ENCODE results near the gene DIPK1A. TPM values are rescaled to one million over a fixed set of nuclear protein-coding genes. Genes with fewer than 3 reads are reported as not detected.

DIPK1A gene
- total and polyA plus RNA-seq, 5 donors: 4.4 to 10.1 (median 8.3) TPM

DNA sequence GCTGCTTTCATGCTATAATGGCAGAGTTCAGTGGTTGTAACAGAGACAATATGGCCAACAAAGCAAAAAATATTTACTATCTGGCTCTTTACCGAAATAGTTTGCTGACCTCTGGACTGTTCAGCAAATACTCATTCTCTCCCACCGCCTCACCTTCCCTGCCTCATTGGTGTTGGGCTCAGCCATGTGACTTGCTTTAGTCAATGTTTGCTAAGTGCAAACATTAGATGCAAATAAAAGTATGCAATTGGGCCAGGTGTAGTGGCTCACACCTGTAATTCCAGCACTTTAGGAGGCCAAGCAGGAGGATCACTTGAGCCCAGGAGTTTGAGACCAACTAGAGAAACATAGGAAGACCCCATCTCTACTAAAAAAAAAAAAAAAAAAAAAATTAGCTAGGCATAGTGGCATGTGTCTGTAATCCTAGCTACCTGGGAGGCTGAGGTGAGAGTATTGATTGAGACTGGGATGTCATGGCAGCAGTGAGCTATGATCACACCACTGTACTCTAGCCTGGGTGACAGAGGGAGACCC is 74.3 kb downstream of the DIPK1A start:
- no peak for DNase-seq
- WGBS: 95% methylated on average over 2 of the region's 2 CpGs
- no peaks in the 10 kb centered on the region for H3K4me1 ChIP-seq (ENCODE audit: control insufficient read depth, insufficient read depth, low read length)
- H3K4me3 ChIP-seq (ENCODE audit: low read length): no peak overlapping the region
- no peaks in the 10 kb centered on the region for H3K27me3 ChIP-seq (ENCODE audit: control insufficient read depth, insufficient read depth)
- intact Hi-C loops (cut with DNase I): no loop called here
- no peaks in the 10 kb centered on the region for H3K9me3 ChIP-seq (ENCODE audit: control insufficient read depth, low read length)
- no peak for ATAC-seq
- no peak overlapping the region for H3K27ac ChIP-seq (ENCODE audit: low read length)

DNA sequence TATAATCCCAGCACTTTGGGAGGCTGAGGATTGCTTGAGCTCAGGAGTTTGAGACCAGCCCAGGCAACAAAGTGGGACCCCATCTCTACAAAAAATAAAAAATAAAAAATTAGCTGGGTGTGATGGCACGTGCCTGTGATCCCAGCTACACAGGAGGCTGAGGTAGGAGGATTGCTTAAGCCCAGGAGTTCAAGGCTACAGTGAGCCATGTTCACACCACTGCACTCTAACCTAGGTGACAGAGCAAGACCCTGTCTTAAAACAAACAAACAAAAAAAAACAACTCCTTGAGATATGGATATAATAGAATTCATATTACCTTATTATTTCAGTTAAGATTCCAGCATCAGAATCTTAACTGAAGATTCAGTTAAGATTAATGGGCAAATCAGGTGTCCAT is 77.1 kb downstream of the DIPK1A start:
- H3K4me3 ChIP-seq (ENCODE audit: low read length): no peak overlapping the region
- DNase-seq: no peak
- no peak for ATAC-seq
- no peak overlapping the region for H3K27ac ChIP-seq (ENCODE audit: low read length)
- WGBS: 92% methylated on average over 1 of the region's 1 CpG
- intact Hi-C loops (cut with DNase I): no loop called here
- H3K9me3 ChIP-seq (ENCODE audit: control insufficient read depth, low read length): no peaks in the 10 kb centered on the region
- H3K27me3 ChIP-seq (ENCODE audit: control insufficient read depth, insufficient read depth): no peaks in the 10 kb centered on the region
- H3K4me1 ChIP-seq (ENCODE audit: control insufficient read depth, insufficient read depth, low read length): no peaks in the 10 kb centered on the region

- Histone ChIP-seq H3K9me3 (ENCODE audit: control insufficient read depth, low read length) (no peaks in the 10 kb centered on the region), H3K27ac (ENCODE audit: low read length) (no peak overlapping the region)
- DNase-seq: no peak
Measured at GRCh38 chr1:92883297-92883696, 78.0 kb downstream of the DIPK1A start.

GRCh38 chr1:92882819-92883218 is 78.4 kb downstream of the DIPK1A start:
- 45% methylated on average over 1 of the region's 1 CpG for WGBS
- no peak overlapping the region for H3K4me3 ChIP-seq (ENCODE audit: low read length)
- H3K9me3 ChIP-seq (ENCODE audit: control insufficient read depth, low read length): no peaks in the 10 kb centered on the region
- intact Hi-C loops (cut with DNase I): no loop called here
- no peak overlapping the region for H3K27ac ChIP-seq (ENCODE audit: low read length)
- no peaks in the 10 kb centered on the region for H3K27me3 ChIP-seq (ENCODE audit: control insufficient read depth, insufficient read depth)
- DNase-seq (no peak), ATAC-seq (no peak)
- no peaks in the 10 kb centered on the region for H3K4me1 ChIP-seq (ENCODE audit: control insufficient read depth, insufficient read depth, low read length)

More at GRCh38 chr1:92883297-92883696, 78.0 kb downstream of the DIPK1A start:
- H3K4me1 ChIP-seq (ENCODE audit: control insufficient read depth, insufficient read depth, low read length): no peaks in the 10 kb centered on the region
- no peaks in the 10 kb centered on the region for H3K27me3 ChIP-seq (ENCODE audit: control insufficient read depth, insufficient read depth)
- intact Hi-C loops (cut with DNase I): no loop called here
- no peak for ATAC-seq
- H3K4me3 ChIP-seq (ENCODE audit: low read length): no peak overlapping the region

DNA sequence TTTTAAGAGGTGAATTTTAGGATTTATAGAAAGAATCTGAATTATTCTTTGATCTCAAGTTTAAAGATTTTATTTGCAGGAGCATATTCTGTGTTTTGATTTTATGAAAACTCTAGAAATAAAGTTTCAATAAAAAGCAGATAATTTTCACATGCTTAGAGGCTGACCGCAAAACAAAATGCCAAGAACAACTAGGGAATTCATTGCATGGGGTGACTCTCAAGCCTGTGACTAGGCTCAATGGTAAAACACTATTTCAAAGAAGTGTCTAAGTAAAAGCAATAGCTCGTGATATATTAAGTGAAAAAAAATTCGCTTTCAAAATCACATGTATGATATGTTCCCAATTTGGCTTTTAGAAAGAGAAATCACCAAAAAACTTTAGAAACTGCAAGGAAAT is 79.9 kb downstream of the DIPK1A start:
- ATAC-seq (no peak), DNase-seq (no peak)
- intact Hi-C loops (cut with DNase I): no loop called here
- H3K27ac ChIP-seq (ENCODE audit: low read length): no peak overlapping the region
- no peaks in the 10 kb centered on the region for H3K9me3 ChIP-seq (ENCODE audit: control insufficient read depth, low read length)
- H3K4me3 ChIP-seq (ENCODE audit: low read length): no peak overlapping the region
- 82% methylated on average over 3 of the region's 3 CpGs for WGBS
- H3K4me1 ChIP-seq (ENCODE audit: control insufficient read depth, insufficient read depth, low read length): no peaks in the 10 kb centered on the region
- H3K27me3 ChIP-seq (ENCODE audit: control insufficient read depth, insufficient read depth): no peaks in the 10 kb centered on the region

DNA sequence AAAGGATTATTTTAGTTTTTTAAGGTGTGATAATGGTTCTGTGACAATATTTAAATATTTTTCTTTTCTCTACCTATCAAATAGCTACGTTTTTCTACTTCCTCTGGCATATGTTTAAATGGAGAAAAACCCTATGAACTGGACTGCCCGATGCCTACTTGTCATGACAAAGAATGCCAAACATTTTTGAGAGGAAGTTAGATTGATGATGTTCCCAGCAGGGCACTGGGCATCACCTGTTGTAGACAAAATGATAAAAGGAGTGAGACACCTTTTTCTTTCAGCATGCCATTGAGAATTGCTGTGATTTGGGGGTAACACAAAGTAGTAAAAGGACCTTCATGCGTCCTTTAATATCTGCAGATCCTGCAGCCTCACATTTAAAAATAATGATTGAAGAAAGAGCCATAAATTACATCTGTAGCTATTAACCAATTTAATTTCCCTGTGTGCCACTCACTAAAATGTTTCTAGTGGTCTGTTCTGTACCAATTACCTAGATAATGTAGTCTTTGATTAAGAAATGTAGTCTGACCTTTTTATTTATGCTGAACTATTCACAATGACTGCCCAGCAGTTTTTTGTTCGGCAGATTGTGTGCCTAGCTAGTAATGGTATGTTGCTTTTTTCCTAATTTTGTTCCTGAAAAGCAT is 81.8 kb downstream of the DIPK1A start:
- no peak for ATAC-seq
- 81% methylated on average over 4 of the region's 4 CpGs for WGBS
- DNase-seq: no peak
- H3K4me1 ChIP-seq (ENCODE audit: control insufficient read depth, insufficient read depth, low read length): no peaks in the 10 kb centered on the region
- no peaks in the 10 kb centered on the region for H3K9me3 ChIP-seq (ENCODE audit: control insufficient read depth, low read length)
- H3K27ac ChIP-seq (ENCODE audit: low read length): no peak overlapping the region
- intact Hi-C loops (cut with DNase I): no loop called here
- no peak overlapping the region for H3K4me3 ChIP-seq (ENCODE audit: low read length)
- H3K27me3 ChIP-seq (ENCODE audit: control insufficient read depth, insufficient read depth): no peaks in the 10 kb centered on the region

GRCh38 chr1:92877792-92878191 is 83.5 kb downstream of the DIPK1A start:
- Histone ChIP-seq H3K9me3 (ENCODE audit: control insufficient read depth, low read length) (no peaks in the 10 kb centered on the region), H3K27ac (ENCODE audit: low read length) (no peak overlapping the region), H3K4me1 (ENCODE audit: control insufficient read depth, insufficient read depth, low read length) (no peaks in the 10 kb centered on the region), H3K27me3 (ENCODE audit: control insufficient read depth, insufficient read depth) (no peaks in the 10 kb centered on the region), H3K4me3 (ENCODE audit: low read length) (no peak overlapping the region)
- no peak for DNase-seq
- 69% methylated on average over 4 of the region's 4 CpGs for WGBS
- intact Hi-C loops (cut with DNase I): no loop called here
- ATAC-seq: no peak

GRCh38 chr1:92877081-92877711 is 84.1 kb downstream of the DIPK1A start:
- intact Hi-C loops (cut with DNase I): no loop called here
- DNase-seq: no peak
- no peak overlapping the region for H3K27ac ChIP-seq (ENCODE audit: low read length)
- H3K9me3 ChIP-seq (ENCODE audit: control insufficient read depth, low read length): no peaks in the 10 kb centered on the region
- no peaks in the 10 kb centered on the region for H3K4me1 ChIP-seq (ENCODE audit: control insufficient read depth, insufficient read depth, low read length)
- H3K27me3 ChIP-seq (ENCODE audit: control insufficient read depth, insufficient read depth): no peaks in the 10 kb centered on the region
- no peak overlapping the region for H3K4me3 ChIP-seq (ENCODE audit: low read length)
- no peak for ATAC-seq
- WGBS: 67% methylated on average over 4 of the region's 4 CpGs

DNA sequence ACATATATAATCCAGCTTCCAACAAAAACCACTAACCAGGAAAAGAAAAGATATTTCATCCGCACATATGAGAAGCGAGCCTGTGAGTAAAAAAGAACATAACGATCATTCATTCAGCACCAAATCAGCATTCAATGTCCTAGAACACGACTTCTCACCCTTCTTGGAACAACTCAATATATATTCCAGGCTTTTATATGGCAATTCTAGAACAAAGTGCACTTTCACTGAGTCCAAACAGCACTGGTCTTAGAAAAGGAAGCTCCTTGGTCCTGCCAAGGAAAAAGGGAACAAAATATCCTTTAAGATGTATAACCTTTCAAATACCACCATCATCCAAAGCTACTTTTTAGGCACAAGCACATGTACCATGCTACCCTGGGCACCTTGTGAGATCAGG is 84.9 kb downstream of the DIPK1A start:
- DNase-seq (no peak), ATAC-seq (no peak)
- intact Hi-C loops (cut with DNase I): no loop called here
- Histone ChIP-seq H3K4me1 (ENCODE audit: control insufficient read depth, insufficient read depth, low read length) (no peaks in the 10 kb centered on the region), H3K27me3 (ENCODE audit: control insufficient read depth, insufficient read depth) (no peaks in the 10 kb centered on the region), H3K4me3 (ENCODE audit: low read length) (no peak overlapping the region), H3K27ac (ENCODE audit: low read length) (no peak overlapping the region), H3K9me3 (ENCODE audit: control insufficient read depth, low read length) (no peaks in the 10 kb centered on the region)
- WGBS: 87% methylated on average over 4 of the region's 4 CpGs

GRCh38 chr1:92874987-92875386 is 86.3 kb downstream of the DIPK1A start:
- intact Hi-C loops (cut with DNase I): no loop called here

DNA sequence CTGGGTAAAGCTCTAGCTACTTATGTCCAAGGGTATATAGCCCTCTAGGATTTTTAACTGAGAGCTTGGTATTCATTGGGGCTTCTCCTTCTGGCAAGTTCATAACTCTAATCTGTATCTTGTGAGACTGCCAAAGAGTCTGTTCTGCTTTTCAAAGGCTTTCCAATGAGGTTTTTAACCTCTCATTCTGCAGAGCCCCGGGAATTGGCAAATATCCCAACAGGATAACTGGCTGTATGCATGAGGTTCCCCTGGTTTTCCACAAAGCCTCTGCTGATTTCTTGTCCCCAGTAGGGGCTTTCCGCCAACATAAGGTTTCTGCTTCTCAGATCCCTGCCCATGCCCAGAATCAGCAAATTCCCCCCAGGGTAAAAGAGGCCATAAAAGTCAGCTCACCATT is 88.5 kb downstream of the DIPK1A start:
- ATAC-seq: no peak
- 75% methylated on average over 2 of the region's 2 CpGs for WGBS

More at GRCh38 chr1:92874987-92875386, 86.3 kb downstream of the DIPK1A start:
- Histone ChIP-seq H3K27me3 (ENCODE audit: control insufficient read depth, insufficient read depth) (no peaks in the 10 kb centered on the region), H3K4me3 (ENCODE audit: low read length) (no peak overlapping the region), H3K4me1 (ENCODE audit: control insufficient read depth, insufficient read depth, low read length) (no peaks in the 10 kb centered on the region), H3K9me3 (ENCODE audit: control insufficient read depth, low read length) (no peaks in the 10 kb centered on the region), H3K27ac (ENCODE audit: low read length) (no peak overlapping the region)
- 88% methylated on average over 2 of the region's 2 CpGs for WGBS
- DNase-seq: no peak
- ATAC-seq: no peak

More for the DNA sequence above, 88.5 kb downstream of the DIPK1A start:
- no peaks in the 10 kb centered on the region for H3K9me3 ChIP-seq (ENCODE audit: control insufficient read depth, low read length)
- no peak for DNase-seq
- H3K4me3 ChIP-seq (ENCODE audit: low read length): no peak overlapping the region
- no peaks in the 10 kb centered on the region for H3K27me3 ChIP-seq (ENCODE audit: control insufficient read depth, insufficient read depth)
- H3K4me1 ChIP-seq (ENCODE audit: control insufficient read depth, insufficient read depth, low read length): no peaks in the 10 kb centered on the region
- intact Hi-C loops (cut with DNase I): no loop called here
- no peak overlapping the region for H3K27ac ChIP-seq (ENCODE audit: low read length)

Measured in right cardiac atrium (tissue), 5 donors.